ENCODE results near the gene SHROOM2.
"Not testable (repeated sequence)": the region's sequence is repeated elsewhere in the genome, so short reads cannot be mapped to it uniquely, and the experiment has no call there.

The SHROOM2 gene

DNA sequence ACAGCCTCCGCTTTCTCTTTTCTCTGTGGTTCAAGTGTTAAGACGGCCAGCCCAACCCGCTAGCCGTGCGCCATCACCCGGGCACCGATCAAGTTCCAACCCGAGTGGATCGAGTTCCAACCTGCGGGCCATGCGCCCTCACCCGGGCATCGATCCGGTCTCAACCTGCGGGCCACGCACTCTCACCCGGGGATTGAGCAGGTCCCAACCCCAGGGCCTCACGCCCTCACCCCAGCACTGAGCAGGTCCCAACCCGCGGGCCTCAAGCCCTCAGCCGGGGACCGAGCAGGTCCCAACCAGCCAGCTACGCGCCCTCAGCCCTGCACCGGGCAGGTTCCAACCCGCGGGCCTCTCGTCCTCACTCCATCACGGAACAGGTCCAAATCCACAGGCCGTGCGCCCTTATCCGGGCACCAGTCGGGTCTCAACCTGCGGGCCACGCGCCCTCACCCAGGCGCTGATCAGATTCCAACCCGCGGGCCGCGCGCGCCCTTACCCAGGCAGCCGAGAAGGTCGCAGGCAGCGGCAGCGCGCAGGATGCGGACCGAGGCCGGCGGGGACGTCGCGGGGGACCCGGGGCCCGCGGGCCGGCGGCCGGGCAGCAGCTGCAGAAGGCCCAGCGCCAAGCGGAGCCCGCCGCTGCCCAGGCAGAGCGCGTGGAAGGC, 21.0 kb upstream of the SHROOM2 start:
- Histone ChIP-seq H3K27me3 (no peaks in the 10 kb centered on the region), H3K36me3 (no peaks in the 10 kb centered on the region), H3K4me1 (no peaks in the 10 kb centered on the region), H3K4me3 (ENCODE audit: low read depth, low read length) (no peak overlapping the region), H3K9me3 (no peaks in the 10 kb centered on the region)
- TF ChIP-seq, protein P1, sequence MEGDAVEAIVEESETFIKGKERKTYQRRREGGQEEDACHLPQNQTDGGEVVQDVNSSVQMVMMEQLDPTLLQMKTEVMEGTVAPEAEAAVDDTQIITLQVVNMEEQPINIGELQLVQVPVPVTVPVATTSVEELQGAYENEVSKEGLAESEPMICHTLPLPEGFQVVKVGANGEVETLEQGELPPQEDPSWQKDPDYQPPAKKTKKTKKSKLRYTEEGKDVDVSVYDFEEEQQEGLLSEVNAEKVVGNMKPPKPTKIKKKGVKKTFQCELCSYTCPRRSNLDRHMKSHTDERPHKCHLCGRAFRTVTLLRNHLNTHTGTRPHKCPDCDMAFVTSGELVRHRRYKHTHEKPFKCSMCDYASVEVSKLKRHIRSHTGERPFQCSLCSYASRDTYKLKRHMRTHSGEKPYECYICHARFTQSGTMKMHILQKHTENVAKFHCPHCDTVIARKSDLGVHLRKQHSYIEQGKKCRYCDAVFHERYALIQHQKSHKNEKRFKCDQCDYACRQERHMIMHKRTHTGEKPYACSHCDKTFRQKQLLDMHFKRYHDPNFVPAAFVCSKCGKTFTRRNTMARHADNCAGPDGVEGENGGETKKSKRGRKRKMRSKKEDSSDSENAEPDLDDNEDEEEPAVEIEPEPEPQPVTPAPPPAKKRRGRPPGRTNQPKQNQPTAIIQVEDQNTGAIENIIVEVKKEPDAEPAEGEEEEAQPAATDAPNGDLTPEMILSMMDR (IDR thresholded peaks at IDR 0.05; ENCODE audit: low read depth, low read length) = no peak
- DNase-seq = no peak

DNA sequence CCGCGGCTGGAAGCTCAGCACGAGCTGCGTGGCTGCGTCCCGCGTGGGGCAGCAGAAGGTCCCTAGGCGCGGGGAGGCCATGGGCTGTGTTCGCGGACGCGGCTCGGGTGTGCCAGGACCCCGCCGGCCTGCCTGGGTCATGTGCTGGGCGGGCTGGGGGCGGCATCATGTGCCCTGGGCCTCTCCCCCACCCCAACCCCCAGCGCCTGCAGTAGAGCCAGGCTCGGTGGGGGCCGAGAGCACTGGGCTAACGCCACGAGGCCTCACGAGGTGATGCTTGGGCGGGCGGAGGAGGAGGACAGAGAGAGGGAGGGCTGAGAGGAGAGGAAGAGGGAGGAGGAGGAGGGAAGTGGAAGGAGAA, 20.5 kb upstream of the SHROOM2 start, which contains the start of gene GPR143:
TSS of gene GPR143 (minus strand) at position 111 of the 361 bp plus-strand sequence. CDS start at position 81, 30 bp downstream.
- Histone ChIP-seq H3K4me3 (ENCODE audit: low read depth, low read length) (no peak within 1 kb of the TSS), H3K36me3 (no peaks in the 10 kb centered on the region), H3K4me1 (no peaks in the 10 kb centered on the region), H3K9me3 (no peaks in the 10 kb centered on the region), H3K27me3 (no peaks in the 10 kb centered on the region)
- TF ChIP-seq, protein P1 (IDR thresholded peaks at IDR 0.05; ENCODE audit: low read depth, low read length) = no peak
- no peak for DNase-seq

DNA sequence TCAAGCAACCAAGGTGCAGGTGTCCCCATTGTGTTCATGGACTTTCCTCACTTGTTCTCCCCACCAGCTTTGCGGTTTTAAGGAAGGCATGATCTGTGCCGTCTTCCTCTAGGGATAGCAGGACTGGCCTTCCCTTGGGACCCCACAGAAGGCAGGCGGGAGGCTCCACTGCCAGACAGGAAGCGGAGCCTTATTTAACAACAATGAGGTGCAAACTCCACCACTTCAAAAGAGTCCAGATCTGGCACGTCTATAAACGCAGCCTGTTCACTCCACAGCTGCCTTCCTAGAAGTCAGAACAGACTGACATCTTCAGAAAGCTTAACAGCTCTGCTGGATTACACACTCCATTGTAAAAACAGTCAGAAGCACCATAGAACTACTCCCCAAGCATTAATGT, 18.9 kb upstream of the SHROOM2 start:
- Histone ChIP-seq H3K36me3 (no peaks in the 10 kb centered on the region), H3K27me3 (no peaks in the 10 kb centered on the region), H3K9me3 (no peaks in the 10 kb centered on the region), H3K4me1 (no peaks in the 10 kb centered on the region), H3K4me3 (ENCODE audit: low read depth, low read length) (no peak overlapping the region)
- TF ChIP-seq, protein P1 (IDR thresholded peaks at IDR 0.05; ENCODE audit: low read depth, low read length) = no peak
- no peak for DNase-seq

DNA sequence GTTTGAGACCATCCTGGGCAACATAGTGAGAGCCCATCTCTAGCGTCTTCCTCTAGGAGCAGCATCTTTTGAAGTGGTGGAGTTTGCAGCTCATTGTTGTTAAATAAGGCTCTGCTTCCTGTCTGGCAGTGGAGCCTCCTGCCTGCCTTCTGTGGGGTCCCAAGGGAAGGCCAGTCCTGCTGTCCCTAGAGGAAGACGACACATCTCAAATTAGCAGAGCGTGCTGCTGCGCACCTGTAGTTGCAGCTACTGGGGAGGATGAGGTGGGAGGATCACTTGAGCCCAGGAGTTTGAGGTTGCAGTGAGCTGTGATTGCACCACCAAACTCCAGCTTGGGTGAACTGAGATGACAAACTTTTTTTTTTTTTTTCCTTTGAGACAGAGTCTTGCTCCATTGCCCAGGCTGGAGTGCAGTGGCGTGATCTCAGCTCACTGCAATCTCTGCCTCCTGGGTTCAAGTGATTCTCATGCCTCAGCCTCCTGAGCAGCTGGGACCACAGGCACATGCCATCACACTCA, 17.8 kb upstream of the SHROOM2 start:
- not testable (repeated sequence) for H3K4me3 ChIP-seq (ENCODE audit: low read depth, low read length); H3K4me1 ChIP-seq; H3K36me3 ChIP-seq; H3K9me3 ChIP-seq; H3K27me3 ChIP-seq; DNase-seq

DNA sequence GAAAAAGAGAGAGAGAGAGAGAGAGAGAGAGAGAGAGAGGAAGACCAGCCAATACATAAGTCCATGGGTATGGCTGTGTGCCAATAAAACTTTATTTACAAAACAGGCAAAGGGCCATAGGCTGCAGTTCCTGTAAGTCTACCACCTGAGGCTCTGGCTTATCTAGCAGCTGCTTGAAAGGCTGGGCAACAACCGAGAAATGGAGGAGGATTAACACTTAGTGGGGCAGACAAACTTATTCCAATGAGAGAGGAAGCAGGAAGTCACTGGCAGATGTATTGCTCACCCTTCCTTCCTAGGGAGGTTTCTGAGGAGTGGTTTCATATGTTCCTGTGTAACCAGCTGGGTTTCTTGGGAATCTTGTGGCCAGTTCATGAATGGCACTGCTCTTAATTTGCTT, 15.9 kb upstream of the SHROOM2 start:
- Histone ChIP-seq H3K36me3 (no peaks in the 10 kb centered on the region), H3K4me1 (no peaks in the 10 kb centered on the region), H3K9me3 (no peaks in the 10 kb centered on the region), H3K4me3 (ENCODE audit: low read depth, low read length) (no peak overlapping the region), H3K27me3 (no peaks in the 10 kb centered on the region)
- DNase-seq = no peak
- TF ChIP-seq, protein P1 (IDR thresholded peaks at IDR 0.05; ENCODE audit: low read depth, low read length) = no peak

DNA sequence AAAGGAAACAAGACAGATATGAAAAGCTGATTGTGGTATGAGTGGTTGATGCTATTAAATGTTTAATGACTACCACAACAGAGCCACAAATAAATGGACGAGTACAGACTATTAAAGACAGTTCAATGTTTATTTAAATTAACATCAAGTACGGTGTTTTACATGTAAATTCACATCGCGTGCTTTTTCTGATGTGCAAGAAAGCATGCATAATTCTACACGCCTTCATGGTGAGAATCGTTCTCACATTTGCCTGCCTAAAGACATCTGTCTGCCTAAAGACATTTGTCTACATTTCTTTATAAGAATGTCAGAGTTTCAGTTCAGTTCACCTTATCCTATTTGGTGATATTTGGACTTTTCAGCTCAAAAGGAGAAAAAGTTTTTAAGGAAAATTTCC, 13.3 kb upstream of the SHROOM2 start:
- TF ChIP-seq, protein P1 (IDR thresholded peaks at IDR 0.05; ENCODE audit: low read depth, low read length) = no peak
- DNase-seq = no peak
- Histone ChIP-seq H3K4me3 (ENCODE audit: low read depth, low read length) (no peak overlapping the region), H3K9me3 (no peaks in the 10 kb centered on the region), H3K27me3 (no peaks in the 10 kb centered on the region), H3K36me3 (no peaks in the 10 kb centered on the region), H3K4me1 (no peaks in the 10 kb centered on the region)

All from BE2C (cell line).